ENCODE measurements around the gene UBE2B.
"Not testable (repeated sequence)": the region's sequence is repeated elsewhere in the genome, so short reads cannot be mapped to it uniquely, and the experiment has no call there.

The UBE2B gene

GRCh38 chr5:134370871-134371833 is at the start of gene UBE2B:
Gene UBE2B (plus strand): TSS chr5:134371569. CDS start chr5:134371596, 27 bp downstream.
- peak; percentile 87 for DNase-seq

GRCh38 chr5:134327327-134327726 is 44.0 kb upstream of the UBE2B start:
- DNase-seq, result no peak

- DNase-seq, result no peak
Observed at GRCh38 chr5:134328619-134329018, 42.8 kb upstream of the UBE2B start.

- DNase-seq, result not testable (repeated sequence)
Observed at GRCh38 chr5:134336833-134337232, 34.5 kb upstream of the UBE2B start.

GRCh38 chr5:134343500-134343899 is 27.9 kb upstream of the UBE2B start:
- DNase-seq, result not testable (repeated sequence)

- DNase-seq, result not testable (repeated sequence)
Observed at GRCh38 chr5:134345476-134345875, 25.9 kb upstream of the UBE2B start.

- no peak for DNase-seq
Observed at GRCh38 chr5:134345996-134346395, 25.4 kb upstream of the UBE2B start.

GRCh38 chr5:134349463-134349862 is 21.9 kb upstream of the UBE2B start:
- DNase-seq, result no peak

- no peak for DNase-seq
Observed at GRCh38 chr5:134355681-134356080, 15.7 kb upstream of the UBE2B start.

GRCh38 chr5:134365604-134366003 is 5.8 kb upstream of the UBE2B start:
- no peak for DNase-seq

GRCh38 chr5:134370311-134370870 is 978 bp upstream of the UBE2B start:
- DNase-seq, result no peak

- DNase-seq, result no peak
Observed at GRCh38 chr5:134371834-134372340, 518 bp downstream of the UBE2B start.

- DNase-seq, result not testable (repeated sequence)
Observed at GRCh38 chr5:134373633-134374032, 2.3 kb downstream of the UBE2B start.

GRCh38 chr5:134374232-134374631 is 2.9 kb downstream of the UBE2B start:
- no peak for DNase-seq

GRCh38 chr5:134380346-134380745 is 9.0 kb downstream of the UBE2B start:
- no peak for DNase-seq

- DNase-seq, result not testable (repeated sequence)
Observed at GRCh38 chr5:134382204-134382603, 10.8 kb downstream of the UBE2B start.

GRCh38 chr5:134383980-134384697 is 12.8 kb downstream of the UBE2B start:
- no peak for DNase-seq

- no peak for DNase-seq
Observed at GRCh38 chr5:134387443-134387842, 16.1 kb downstream of the UBE2B start.

- DNase-seq, result no peak
Observed at GRCh38 chr5:134392301-134392700, 20.9 kb downstream of the UBE2B start.

GRCh38 chr5:134394932-134395331 is 23.6 kb downstream of the UBE2B start:
- no peak for DNase-seq

GRCh38 chr5:134396274-134396673 is 24.9 kb downstream of the UBE2B start:
- DNase-seq, result no peak

- DNase-seq, result no peak
Observed at GRCh38 chr5:134397196-134397595, 25.8 kb downstream of the UBE2B start.

GRCh38 chr5:134398609-134399155 is 27.3 kb downstream of the UBE2B start:
- no peak for DNase-seq

All from GF-D8 (cell line).